Karpas-422 (cell line): ENCODE measurements around the gene VAT1L. TPM values are rescaled to one million over a fixed set of nuclear protein-coding genes. Genes with fewer than 3 reads are reported as not detected.

Experiments
- DNase-seq: peaks from one replicate; pipeline ENCODE4 v3.0.0-alpha.2; 2015
- H2AFZ ChIP-seq: fragments of 200-600 bp; sonication (generic); 2 replicates; pipeline ENCODE4 v1.6.1; 2014; ENCODE audit warnings: antibody characterized with exemption, low read length, mixed read lengths
- H3K27ac ChIP-seq: fragments of 200-600 bp; sonication (generic); 2 replicates; pipeline ENCODE4 v1.5.1; 2014; ENCODE audit warnings: mild to moderate bottlenecking, low read length, moderate library complexity
- H3K27me3 ChIP-seq: fragments of 200-600 bp; sonication (generic); 2 replicates; pipeline ENCODE4 v1.6.1; 2014; ENCODE audit warnings: low read length, mixed read lengths
- H3K36me3 ChIP-seq: fragments of 200-600 bp; sonication (generic); 2 replicates; pipeline ENCODE4 v1.6.1; 2014; ENCODE audit warnings: low read length, mixed read lengths; ENCODE audit not compliant: insufficient read depth
- H3K4me1 ChIP-seq: fragments of 200-600 bp; sonication (generic); 2 replicates; pipeline ENCODE4 v1.6.1; 2014; ENCODE audit warnings: mild to moderate bottlenecking, low read length, mixed read lengths
- H3K4me2 ChIP-seq: fragments of 200-600 bp; sonication (generic); 2 replicates; pipeline ENCODE4 v1.6.1; 2014; ENCODE audit warnings: low read length, low read depth, mild to moderate bottlenecking; ENCODE audit not compliant: poor library complexity, severe bottlenecking
- H3K4me3 ChIP-seq: fragments of 200-600 bp; sonication (generic); 2 replicates; pipeline ENCODE4 v1.5.1; 2014; ENCODE audit warnings: mild to moderate bottlenecking, antibody characterized with exemption, low read length, mixed read lengths
- H3K79me2 ChIP-seq: fragments of 200-600 bp; sonication (generic); 2 replicates; pipeline ENCODE4 v1.6.1; 2014; ENCODE audit warnings: mild to moderate bottlenecking, low read length, mixed read lengths
- H3K9ac ChIP-seq: fragments of 200-600 bp; sonication (generic); 2 replicates; pipeline ENCODE4 v1.6.0; 2014; ENCODE audit warnings: low read length
- H3K9me2 ChIP-seq: fragments of 200-600 bp; sonication (generic), shearing (Covaris generic); replicated peaks from 2 replicates; pipeline ENCODE4 v1.6.0; 2014; ENCODE audit warnings: mild to moderate bottlenecking, low read length, moderate library complexity; ENCODE audit not compliant: insufficient read depth
- H3K9me3 ChIP-seq: fragments of 300-700, 200-600 bp; sonication (generic); 2 replicates; pipeline ENCODE4 v1.6.1; 2014; ENCODE audit warnings: low read length, mixed read lengths
- H4K20me1 ChIP-seq: fragments of 200-600 bp; sonication (generic); 2 replicates; pipeline ENCODE4 v1.6.1; 2014; ENCODE audit warnings: mild to moderate bottlenecking, antibody characterized with exemption, low read length, low read depth; ENCODE audit not compliant: insufficient read depth
- total RNA-seq: library from RNA; depleted of rRNA; stranded (reverse); fragments of >200 nt; shearing (Covaris generic); gene quantifications from 2 replicates; pipeline ENCODE4 v1.2.3, GENCODE V29; 2014; ENCODE audit warnings: low replicate concordance

The VAT1L gene
- total RNA-seq, 1 experiment from 2014 or later: 5.1 TPM

GRCh38 chr16:77998350-77999023, 210.1 kb downstream of the VAT1L start:
- H3K9ac ChIP-seq: no peak overlapping the region
- no peaks in the 10 kb centered on the region for H3K9me2 ChIP-seq

DNA sequence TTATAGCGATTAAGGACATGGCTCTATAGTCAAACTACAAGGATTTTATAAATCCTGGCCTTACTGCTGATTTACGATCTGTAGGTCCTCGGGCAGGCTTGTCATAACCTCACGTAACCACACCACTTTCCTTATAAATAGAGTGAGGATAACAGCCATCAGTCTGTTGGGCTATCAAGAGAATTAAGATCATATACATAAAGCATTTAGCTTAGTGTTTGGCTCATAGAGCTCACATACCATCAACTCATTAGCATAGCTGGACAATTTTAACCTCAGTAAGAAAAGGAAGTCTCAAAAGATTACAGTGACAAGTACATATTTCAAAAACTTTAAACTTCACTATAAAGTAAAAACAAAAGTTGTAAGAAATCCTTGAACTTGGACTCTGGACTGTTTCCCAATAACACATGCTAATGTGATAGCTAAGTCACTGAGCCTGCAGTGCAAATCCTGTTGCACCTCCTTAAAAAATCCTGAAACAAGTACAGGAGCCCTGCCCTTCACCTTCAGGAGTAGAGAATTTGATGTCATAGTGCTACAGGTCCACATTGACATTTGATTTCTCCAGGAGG, 213.2 kb downstream of the VAT1L start:
- peaks cover 7% of the 10 kb centered on the region; the same call in 1 of the 2 replicates for H3K4me1 ChIP-seq
- no peak overlapping the region for H2AFZ ChIP-seq
- H3K27me3 ChIP-seq: no peaks in the 10 kb centered on the region
- no peaks in the 10 kb centered on the region for H4K20me1 ChIP-seq
- H3K79me2 ChIP-seq: no peaks in the 10 kb centered on the region
- H3K27ac ChIP-seq: no peak overlapping the region
- H3K9me3 ChIP-seq: no peaks in the 10 kb centered on the region
- no peaks in the 10 kb centered on the region for H3K9me2 ChIP-seq
- no peak overlapping the region for H3K9ac ChIP-seq
- no peak overlapping the region for H3K4me2 ChIP-seq
- DNase-seq: no peak
- H3K36me3 ChIP-seq: no peaks in the 10 kb centered on the region
- no peak overlapping the region for H3K4me3 ChIP-seq

More at GRCh38 chr16:77998350-77999023, 210.1 kb downstream of the VAT1L start:
- Histone ChIP-seq H3K79me2 (no peaks in the 10 kb centered on the region), H3K4me1 (peaks cover 9% of the 10 kb centered on the region), H4K20me1 (no peaks in the 10 kb centered on the region), H3K27ac (no peak overlapping the region), H3K36me3 (no peaks in the 10 kb centered on the region), H3K27me3 (no peaks in the 10 kb centered on the region; the same call in 1 of the 2 replicates), H2AFZ (no peak overlapping the region), H3K4me2 (no peak overlapping the region), H3K9me3 (no peaks in the 10 kb centered on the region; the same call in 1 of the 2 replicates), H3K4me3 (no peak overlapping the region)
- DNase-seq: no peak

DNA sequence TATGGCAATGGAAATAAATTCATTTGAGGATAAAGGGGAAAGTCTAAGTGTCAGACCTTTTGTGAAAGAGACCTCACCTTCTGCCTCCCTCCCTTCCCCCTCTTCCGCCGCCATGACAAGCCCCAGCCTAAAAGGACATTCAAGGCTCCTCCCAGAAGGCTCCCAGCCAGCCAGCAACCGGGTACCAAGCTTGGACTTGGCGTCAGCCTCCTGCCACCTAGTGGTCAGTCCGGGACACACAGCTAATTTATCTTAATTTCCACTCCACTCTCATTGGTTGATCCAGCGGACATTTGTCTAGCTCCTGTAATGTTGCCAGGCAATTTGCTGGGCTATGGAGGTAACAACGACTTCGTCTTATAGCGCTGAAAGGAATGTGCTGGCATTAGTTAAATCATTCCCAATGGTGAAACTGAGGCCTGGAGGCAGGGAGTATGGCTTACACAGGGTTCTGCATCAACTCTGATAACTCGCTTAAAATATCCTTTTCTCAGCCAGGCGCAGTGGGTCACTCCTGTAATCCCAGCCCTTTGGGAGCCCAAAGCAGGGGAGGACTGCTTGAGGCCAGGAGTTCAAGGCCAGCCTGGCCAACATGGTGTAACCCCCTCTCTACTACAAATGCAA, 214.7 kb downstream of the VAT1L start:
- no peaks in the 10 kb centered on the region for H3K27me3 ChIP-seq
- H3K9me2 ChIP-seq: no peaks in the 10 kb centered on the region
- DNase-seq: peak; percentile 98
- 0 out of 2 replicates have a peak overlapping the region, but pooled peaks have one; percentile 85 for H2AFZ ChIP-seq
- H4K20me1 ChIP-seq: no peaks in the 10 kb centered on the region
- H3K36me3 ChIP-seq: no peaks in the 10 kb centered on the region
- H3K79me2 ChIP-seq: no peaks in the 10 kb centered on the region
- H3K4me3 ChIP-seq: no peak overlapping the region
- no peaks in the 10 kb centered on the region for H3K9me3 ChIP-seq
- H3K9ac ChIP-seq: no peak overlapping the region
- no peak overlapping the region for H3K27ac ChIP-seq
- peak overlapping the region; percentile 6 for H3K4me2 ChIP-seq
- peaks cover 7% of the 10 kb centered on the region; the same call in 1 of the 2 replicates for H3K4me1 ChIP-seq

GRCh38 chr16:78004517-78004916, 216.2 kb downstream of the VAT1L start:
- Histone ChIP-seq H3K4me2 (no peak overlapping the region), H2AFZ (no peak overlapping the region), H4K20me1 (no peaks in the 10 kb centered on the region), H3K9ac (no peak overlapping the region), H3K27me3 (no peaks in the 10 kb centered on the region), H3K79me2 (no peaks in the 10 kb centered on the region), H3K9me2 (no peaks in the 10 kb centered on the region), H3K9me3 (no peaks in the 10 kb centered on the region), H3K27ac (no peak overlapping the region), H3K4me3 (no peak overlapping the region), H3K4me1 (peaks cover 7% of the 10 kb centered on the region; the same call in 1 of the 2 replicates), H3K36me3 (no peaks in the 10 kb centered on the region)
- DNase-seq: no peak

GRCh38 chr16:78005881-78006280, 217.5 kb downstream of the VAT1L start:
- Histone ChIP-seq H4K20me1 (no peaks in the 10 kb centered on the region), H3K9me3 (no peaks in the 10 kb centered on the region), H3K4me3 (no peak overlapping the region), H3K27me3 (no peaks in the 10 kb centered on the region), H3K27ac (no peak overlapping the region), H3K79me2 (no peaks in the 10 kb centered on the region), H3K4me2 (no peak overlapping the region), H3K36me3 (no peaks in the 10 kb centered on the region), H3K4me1 (peaks cover 7% of the 10 kb centered on the region; the same call in 1 of the 2 replicates), H3K9me2 (no peaks in the 10 kb centered on the region), H2AFZ (no peak overlapping the region), H3K9ac (no peak overlapping the region)
- DNase-seq: peak; percentile 77

DNA sequence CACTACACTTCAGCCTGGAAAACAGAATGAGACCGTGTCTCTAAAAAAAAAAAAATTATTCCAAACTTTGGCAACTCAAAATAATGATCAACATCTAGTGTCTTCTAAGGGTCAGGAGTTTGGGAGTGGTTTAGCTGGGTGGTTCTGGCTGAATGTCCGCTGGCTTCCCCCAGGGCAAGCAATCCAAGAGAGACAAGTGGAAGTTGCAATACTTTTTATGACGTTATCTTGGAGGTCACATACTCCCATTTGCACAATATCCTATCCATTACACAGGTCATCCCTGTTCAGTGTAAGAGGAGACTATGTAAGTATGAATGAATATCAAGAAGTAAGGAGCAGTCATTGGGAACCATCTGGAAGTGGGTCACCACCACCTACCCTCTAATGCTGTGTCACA, 218.8 kb downstream of the VAT1L start:
- Histone ChIP-seq H3K4me2 (no peak overlapping the region), H3K9me2 (no peaks in the 10 kb centered on the region), H3K9me3 (no peaks in the 10 kb centered on the region), H3K27me3 (0 out of 2 replicates have a peak, but pooled peaks cover 3% of the 10 kb centered on the region), H3K36me3 (no peaks in the 10 kb centered on the region), H3K4me1 (peaks cover 7% of the 10 kb centered on the region; the same call in 1 of the 2 replicates), H4K20me1 (no peaks in the 10 kb centered on the region), H2AFZ (no peak overlapping the region), H3K79me2 (no peaks in the 10 kb centered on the region), H3K9ac (no peak overlapping the region), H3K4me3 (no peak overlapping the region), H3K27ac (no peak overlapping the region)
- no peak for DNase-seq

- Histone ChIP-seq H3K36me3 (no peaks in the 10 kb centered on the region), H3K4me1 (no peaks in the 10 kb centered on the region), H3K27ac (no peak within 1 kb of the TSS), H3K27me3 (no peaks in the 10 kb centered on the region), H3K9ac (no peak within 1 kb of the TSS), H3K79me2 (no peaks in the 10 kb centered on the region), H3K4me3 (no peak within 1 kb of the TSS), H3K9me3 (no peaks in the 10 kb centered on the region), H3K4me2 (no peak within 1 kb of the TSS), H4K20me1 (no peaks in the 10 kb centered on the region), H2AFZ (no peak within 1 kb of the TSS), H3K9me2 (no peaks in the 10 kb centered on the region)
- DNase-seq: no peak
Observed at GRCh38 chr16:78022347-78023060, 234.1 kb downstream of the VAT1L start, which contains the start of gene CLEC3A. Gene CLEC3A, plus strand, starts transcription at chr16:78022548. Its CDS starts 79 bp downstream, at chr16:78022627.

DNA sequence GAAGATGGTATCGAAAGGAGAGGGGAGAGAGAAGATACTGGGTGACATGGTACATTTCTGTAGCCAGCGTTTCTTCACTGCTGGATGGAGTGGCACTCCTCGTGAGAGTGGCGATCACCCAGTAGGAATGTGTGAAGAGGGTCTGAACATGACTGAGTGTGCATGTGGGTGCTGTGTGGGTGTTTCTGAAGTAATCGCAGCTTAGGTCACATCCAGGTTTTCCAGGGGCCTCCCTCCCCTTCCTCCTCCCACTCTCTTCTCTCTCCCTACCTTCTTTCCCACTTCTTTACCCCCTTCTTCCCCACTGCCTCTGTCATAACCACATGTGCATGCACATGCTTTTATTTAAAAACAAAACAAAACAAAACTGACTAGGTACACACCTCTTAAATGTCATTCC, 235.8 kb downstream of the VAT1L start:
- no peaks in the 10 kb centered on the region for H3K9me3 ChIP-seq
- no peak overlapping the region for H3K27ac ChIP-seq
- H3K4me3 ChIP-seq: no peak overlapping the region
- no peaks in the 10 kb centered on the region for H3K27me3 ChIP-seq
- no peaks in the 10 kb centered on the region for H3K9me2 ChIP-seq
- H3K36me3 ChIP-seq: no peaks in the 10 kb centered on the region
- H3K9ac ChIP-seq: no peak overlapping the region
- no peak for DNase-seq
- H2AFZ ChIP-seq: no peak overlapping the region
- no peak overlapping the region for H3K4me2 ChIP-seq
- H3K79me2 ChIP-seq: no peaks in the 10 kb centered on the region
- H4K20me1 ChIP-seq: no peaks in the 10 kb centered on the region
- H3K4me1 ChIP-seq: no peaks in the 10 kb centered on the region
